Trophoblast cell (in vitro differentiated cells and primary cell): ENCODE data around the gene TSPAN9.

Experiments
- DNase-seq, 2 donors: peaks; one replicate each; pipeline ENCODE4 v3.0.0-alpha.2; 2016
- H2AFZ ChIP-seq: 2 replicates; pipeline ENCODE4 v1.6.1; 2013; ENCODE audit warnings: low read length, moderate library complexity, mild to moderate bottlenecking; ENCODE audit not compliant: insufficient read depth, poor library complexity
- H2AK5ac ChIP-seq: 2 replicates; pipeline ENCODE4 v1.6.1; 2013; ENCODE audit warnings: mild to moderate bottlenecking, low read length
- H2BK120ac ChIP-seq: 2 replicates; pipeline ENCODE4 v1.6.1; 2013; ENCODE audit warnings: low read length, mild to moderate bottlenecking, moderate library complexity; ENCODE audit not compliant: insufficient read depth, poor library complexity
- H2BK12ac ChIP-seq: 2 replicates; pipeline ENCODE4 v1.6.1; 2013; ENCODE audit warnings: mild to moderate bottlenecking, low read length, moderate library complexity
- H2BK5ac ChIP-seq: 2 replicates; pipeline ENCODE4 v1.6.1; 2013; ENCODE audit warnings: low read length, low read depth, moderate library complexity, mild to moderate bottlenecking; ENCODE audit not compliant: poor library complexity
- H3K14ac ChIP-seq: 2 replicates; pipeline ENCODE4 v1.6.1; 2013; ENCODE audit warnings: mild to moderate bottlenecking, low read length
- H3K18ac ChIP-seq: 2 replicates; pipeline ENCODE4 v1.6.1; 2013; ENCODE audit warnings: mild to moderate bottlenecking, low read length
- H3K23ac ChIP-seq: 2 replicates; pipeline ENCODE4 v1.6.1; 2013; ENCODE audit warnings: low read length
- H3K27ac ChIP-seq: 2 replicates; pipeline ENCODE4 v1.5.1; 2013; ENCODE audit warnings: low read depth, mild to moderate bottlenecking, inconsistent platforms, low read length, moderate library complexity
- H3K27me3 ChIP-seq: 2 replicates; pipeline ENCODE4 v1.6.1; 2013; ENCODE audit warnings: inconsistent platforms, mild to moderate bottlenecking, low read length, moderate library complexity; ENCODE audit not compliant: insufficient read depth
- H3K36me3 ChIP-seq, 2 experiments: 1 replicate in 1 of 2; 2 replicates in 1 of 2; pipeline ENCODE4 v1.6.1; 2013; ENCODE audit warnings: low read length in 2 of 2, mild to moderate bottlenecking in 2 of 2, moderate library complexity in 1 of 2; ENCODE audit not compliant: insufficient read depth in 2 of 2, control insufficient read depth in 1 of 2
- H3K4ac ChIP-seq: 2 replicates; pipeline ENCODE4 v1.6.1; 2013; ENCODE audit warnings: low read depth, mild to moderate bottlenecking, low read length, moderate library complexity
- H3K4me1 ChIP-seq, 2 experiments: 1 replicate in 1 of 2; 2 replicates in 1 of 2; pipeline ENCODE4 v1.6.1; 2013; ENCODE audit warnings: low read length in 2 of 2, mild to moderate bottlenecking in 2 of 2, moderate library complexity in 1 of 2; ENCODE audit not compliant: insufficient read depth in 2 of 2, control insufficient read depth in 1 of 2
- H3K4me2 ChIP-seq: 2 replicates; pipeline ENCODE4 v1.6.1; 2013; ENCODE audit warnings: inconsistent platforms, mild to moderate bottlenecking, low read length, moderate library complexity
- H3K4me3 ChIP-seq: 2 replicates; pipeline ENCODE4 v1.5.1; 2013; ENCODE audit warnings: mild to moderate bottlenecking, low read depth, low read length, inconsistent platforms
- H3K79me1 ChIP-seq: one replicate; pipeline ENCODE4 v1.6.1; 2013; ENCODE audit warnings: low read length
- H3K79me2 ChIP-seq: 2 replicates; pipeline ENCODE4 v1.6.1; 2013; ENCODE audit warnings: low read length, mild to moderate bottlenecking; ENCODE audit not compliant: control insufficient read depth, insufficient read depth, poor library complexity
- H3K9ac ChIP-seq: 2 replicates; pipeline ENCODE4 v1.6.1; 2013; ENCODE audit warnings: mild to moderate bottlenecking, low read length
- H3K9me3 ChIP-seq: 2 replicates; pipeline ENCODE4 v1.6.1; 2013; ENCODE audit warnings: low read depth, mild to moderate bottlenecking, control low read depth, inconsistent platforms, low read length; ENCODE audit not compliant: insufficient read depth
- H4K12ac ChIP-seq: 2 replicates; pipeline ENCODE4 v1.6.1; 2013; ENCODE audit warnings: low read depth, mild to moderate bottlenecking, low read length, moderate library complexity
- H4K8ac ChIP-seq: 2 replicates; pipeline ENCODE4 v1.6.1; 2013; ENCODE audit warnings: low read depth, mild to moderate bottlenecking, low read length, moderate library complexity
- H4K91ac ChIP-seq: one replicate; pipeline ENCODE4 v1.6.1; 2013; ENCODE audit warnings: low read depth, mild to moderate bottlenecking, low read length, moderate library complexity
- WGBS: extraction: QIAGEN DNeasy Blood & Tissue Kit; methylation state at CpG from one replicate; pipeline ENCODE4 v1.1.7; 2013; ENCODE audit warnings: missing lambda C conversion rate; ENCODE audit not compliant: insufficient read length, insufficient coverage; ENCODE audit errors: extremely low coverage; 5-methylcytosine and 5-hydroxymethylcytosine counted together

TSPAN9 gene

GRCh38 chr12:3107954-3108353 lies 30.8 kb downstream of the TSPAN9 start:
- no peak overlapping the region for H2BK12ac ChIP-seq
- no CpG with 5 or more reads among the region's 3 CpGs for WGBS
- no peak overlapping the region for H3K9ac ChIP-seq
- H3K4me2 ChIP-seq: no peak overlapping the region
- no peak overlapping the region for H2BK120ac ChIP-seq
- no peak overlapping the region for H3K14ac ChIP-seq
- no peak overlapping the region for H3K4ac ChIP-seq
- no peaks in the 10 kb centered on the region for H3K79me2 ChIP-seq
- DNase-seq: no peak
- H3K9me3 ChIP-seq: peaks cover 5% of the 10 kb centered on the region
- no peak overlapping the region for H4K12ac ChIP-seq
- no peak overlapping the region for H4K91ac ChIP-seq
- peaks cover 8 to 12% of the 10 kb centered on the region in 2 experiments for H3K4me1 ChIP-seq
- no peak overlapping the region for H2AFZ ChIP-seq
- no peak overlapping the region for H2BK5ac ChIP-seq
- no peak overlapping the region for H2AK5ac ChIP-seq
- no peaks in the 10 kb centered on the region for H3K27me3 ChIP-seq
- H3K27ac ChIP-seq: no peak overlapping the region
- no peak overlapping the region for H4K8ac ChIP-seq
- H3K79me1 ChIP-seq: no peaks in the 10 kb centered on the region
- peaks cover 0 to 3% of the 10 kb centered on the region in 2 experiments for H3K36me3 ChIP-seq
- no peak overlapping the region for H3K18ac ChIP-seq
- H3K4me3 ChIP-seq: no peak overlapping the region
- no peak overlapping the region for H3K23ac ChIP-seq

- WGBS: no CpG with 5 or more reads among the region's 2 CpGs
- Histone ChIP-seq H4K91ac (no peak overlapping the region), H3K23ac (no peak overlapping the region), H3K18ac (no peak overlapping the region), H3K4me2 (no peak overlapping the region), H4K12ac (no peak overlapping the region), H3K36me3 (peaks cover 0 to 5% of the 10 kb centered on the region in 2 experiments), H3K79me1 (no peaks in the 10 kb centered on the region), H3K4ac (no peak overlapping the region), H2BK5ac (no peak overlapping the region), H2AK5ac (no peak overlapping the region), H3K27me3 (no peaks in the 10 kb centered on the region), H3K79me2 (no peaks in the 10 kb centered on the region), H2BK12ac (no peak overlapping the region), H2AFZ (no peak overlapping the region), H3K4me1 (peaks cover 2 to 6% of the 10 kb centered on the region in 2 experiments), H3K27ac (no peak overlapping the region), H3K4me3 (no peak overlapping the region), H3K9ac (no peak overlapping the region), H2BK120ac (no peak overlapping the region), H4K8ac (no peak overlapping the region), H3K9me3 (peaks cover 5% of the 10 kb centered on the region), H3K14ac (no peak overlapping the region)
- DNase-seq: no peak
Measured at GRCh38 chr12:3110578-3110977, 33.4 kb downstream of the TSPAN9 start.

DNA sequence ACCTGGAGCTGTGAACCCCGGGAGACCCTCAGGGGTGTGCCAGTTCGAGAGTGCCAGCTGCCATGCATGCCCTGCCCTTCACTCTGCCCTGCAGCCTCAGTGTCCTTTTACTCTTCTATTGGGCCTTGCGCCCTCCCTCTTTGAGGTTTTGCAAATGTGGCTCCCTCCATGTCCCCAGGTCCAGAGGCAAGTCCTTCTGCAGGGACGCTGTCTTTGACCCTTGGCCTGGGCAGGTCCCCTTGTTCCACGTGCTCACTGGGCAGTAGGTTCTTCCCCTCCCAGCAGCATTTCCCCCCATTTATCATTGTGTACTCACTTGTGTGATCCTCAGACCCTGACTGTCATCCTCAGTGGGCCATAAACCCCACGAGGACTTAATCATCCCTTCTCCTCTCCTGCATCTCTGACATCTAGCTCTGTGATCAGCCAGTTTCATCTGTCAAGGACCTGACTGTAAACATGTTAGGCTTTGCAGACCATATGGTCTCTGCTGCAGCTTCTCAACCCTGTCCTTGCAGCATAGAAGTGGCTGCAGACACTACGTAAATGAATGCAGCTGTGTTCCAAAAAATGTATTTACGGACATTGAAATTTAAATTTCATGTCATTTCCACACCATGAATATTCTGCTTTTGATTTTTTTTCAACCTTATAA lies 36.6 kb downstream of the TSPAN9 start:
- Histone ChIP-seq H3K4me1 (no peaks in the 10 kb centered on the region), H3K36me3 (peaks cover 3 to 4% of the 10 kb centered on the region in 2 experiments), H2BK120ac (no peak overlapping the region), H4K8ac (no peak overlapping the region), H2AK5ac (no peak overlapping the region), H3K14ac (no peak overlapping the region), H3K27me3 (no peaks in the 10 kb centered on the region), H3K9ac (no peak overlapping the region), H3K18ac (no peak overlapping the region), H3K27ac (no peak overlapping the region), H2BK5ac (no peak overlapping the region), H3K79me1 (no peaks in the 10 kb centered on the region), H3K4me3 (no peak overlapping the region), H2AFZ (no peak overlapping the region), H4K91ac (no peak overlapping the region), H3K4me2 (no peak overlapping the region), H3K9me3 (no peaks in the 10 kb centered on the region), H3K79me2 (no peaks in the 10 kb centered on the region), H2BK12ac (no peak overlapping the region), H4K12ac (no peak overlapping the region), H3K4ac (no peak overlapping the region), H3K23ac (no peak overlapping the region)
- WGBS: no CpG with 5 or more reads among the region's 8 CpGs
- DNase-seq: no peak

GRCh38 chr12:3114671-3115070 lies 37.5 kb downstream of the TSPAN9 start:
- no peak overlapping the region for H2BK120ac ChIP-seq
- no peak overlapping the region for H3K4me2 ChIP-seq
- H3K27ac ChIP-seq: no peak overlapping the region
- H4K91ac ChIP-seq: no peak overlapping the region
- H3K79me2 ChIP-seq: no peaks in the 10 kb centered on the region
- H3K4ac ChIP-seq: no peak overlapping the region
- DNase-seq: peak in 1 of 2 donors; percentile 54
- no peak overlapping the region for H3K9ac ChIP-seq
- H2AFZ ChIP-seq: no peak overlapping the region
- peaks cover 3 to 4% of the 10 kb centered on the region in 2 experiments for H3K36me3 ChIP-seq
- H4K12ac ChIP-seq: no peak overlapping the region
- no peaks in the 10 kb centered on the region for H3K79me1 ChIP-seq
- no peak overlapping the region for H2BK5ac ChIP-seq
- H3K14ac ChIP-seq: no peak overlapping the region
- H3K18ac ChIP-seq: no peak overlapping the region
- no CpG with 5 or more reads among the region's 4 CpGs for WGBS
- no peak overlapping the region for H3K4me3 ChIP-seq
- H3K9me3 ChIP-seq: no peaks in the 10 kb centered on the region
- no peaks in the 10 kb centered on the region for H3K4me1 ChIP-seq
- no peak overlapping the region for H2AK5ac ChIP-seq
- H4K8ac ChIP-seq: no peak overlapping the region
- H2BK12ac ChIP-seq: no peak overlapping the region
- H3K23ac ChIP-seq: no peak overlapping the region
- H3K27me3 ChIP-seq: no peaks in the 10 kb centered on the region
